ENCODE measurements around the gene ATP2C1.

DNA sequence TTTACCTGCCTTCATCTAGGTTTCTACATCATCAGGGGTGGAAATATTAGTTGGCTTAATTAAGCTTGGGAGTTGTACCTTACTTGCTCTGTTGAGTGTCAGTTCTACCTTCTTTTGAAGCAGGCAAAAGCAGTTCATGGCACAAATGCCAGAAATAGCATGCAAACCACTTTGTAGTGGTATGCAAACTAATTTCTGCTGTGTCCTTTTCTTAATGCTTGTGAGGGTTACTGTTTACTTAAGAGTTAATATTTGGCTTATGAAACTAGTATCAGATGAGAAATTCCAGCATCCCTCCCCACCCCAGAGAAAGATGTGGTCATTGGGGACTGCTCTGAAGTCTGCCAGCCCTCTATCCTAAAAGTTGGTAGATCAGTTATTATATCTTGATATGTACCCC is 7.1 kb downstream of the ATP2C1 start:
- TF ChIP-seq, protein P1, sequence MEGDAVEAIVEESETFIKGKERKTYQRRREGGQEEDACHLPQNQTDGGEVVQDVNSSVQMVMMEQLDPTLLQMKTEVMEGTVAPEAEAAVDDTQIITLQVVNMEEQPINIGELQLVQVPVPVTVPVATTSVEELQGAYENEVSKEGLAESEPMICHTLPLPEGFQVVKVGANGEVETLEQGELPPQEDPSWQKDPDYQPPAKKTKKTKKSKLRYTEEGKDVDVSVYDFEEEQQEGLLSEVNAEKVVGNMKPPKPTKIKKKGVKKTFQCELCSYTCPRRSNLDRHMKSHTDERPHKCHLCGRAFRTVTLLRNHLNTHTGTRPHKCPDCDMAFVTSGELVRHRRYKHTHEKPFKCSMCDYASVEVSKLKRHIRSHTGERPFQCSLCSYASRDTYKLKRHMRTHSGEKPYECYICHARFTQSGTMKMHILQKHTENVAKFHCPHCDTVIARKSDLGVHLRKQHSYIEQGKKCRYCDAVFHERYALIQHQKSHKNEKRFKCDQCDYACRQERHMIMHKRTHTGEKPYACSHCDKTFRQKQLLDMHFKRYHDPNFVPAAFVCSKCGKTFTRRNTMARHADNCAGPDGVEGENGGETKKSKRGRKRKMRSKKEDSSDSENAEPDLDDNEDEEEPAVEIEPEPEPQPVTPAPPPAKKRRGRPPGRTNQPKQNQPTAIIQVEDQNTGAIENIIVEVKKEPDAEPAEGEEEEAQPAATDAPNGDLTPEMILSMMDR (IDR thresholded peaks at IDR 0.05; ENCODE audit: poor library complexity), result no peak
- TF ChIP-seq EZH2phosphoT487 (IDR thresholded peaks at IDR 0.05; ENCODE audit: low read depth, severe bottlenecking, unreplicated experiment), result no peak
- TF ChIP-seq EZH2 (IDR thresholded peaks at IDR 0.05; ENCODE audit: borderline replicate concordance), result no peak

Measured in hepatocyte (in vitro differentiated cells).